Measurements from ENCODE around the gene APIP.

Gene APIP

DNA sequence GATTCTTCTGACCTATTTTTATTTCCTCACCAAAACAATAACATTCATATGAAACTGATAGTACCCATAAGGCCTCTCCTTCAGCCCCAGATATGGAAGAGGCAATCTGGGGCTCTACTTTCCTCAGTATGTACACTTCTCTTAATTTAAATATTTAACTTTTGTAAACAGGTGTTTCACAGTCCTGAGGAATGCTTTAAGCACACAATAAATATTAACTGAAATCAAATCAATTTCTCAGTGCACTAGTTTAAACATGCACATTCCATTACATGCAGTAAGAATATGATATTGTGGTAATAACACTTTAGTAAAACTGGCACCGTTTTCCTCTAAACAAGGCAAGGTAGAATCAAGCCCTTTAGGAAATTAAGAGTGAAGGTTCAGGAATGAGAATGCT is 28.9 kb downstream of the APIP start:
- DNase-seq (ENCODE audit: low spot score): no peak

- no peak for DNase-seq (ENCODE audit: low spot score)
These were observed 29.6 kb downstream of the APIP start for GRCh38 chr11:34886609-34887008.

DNA sequence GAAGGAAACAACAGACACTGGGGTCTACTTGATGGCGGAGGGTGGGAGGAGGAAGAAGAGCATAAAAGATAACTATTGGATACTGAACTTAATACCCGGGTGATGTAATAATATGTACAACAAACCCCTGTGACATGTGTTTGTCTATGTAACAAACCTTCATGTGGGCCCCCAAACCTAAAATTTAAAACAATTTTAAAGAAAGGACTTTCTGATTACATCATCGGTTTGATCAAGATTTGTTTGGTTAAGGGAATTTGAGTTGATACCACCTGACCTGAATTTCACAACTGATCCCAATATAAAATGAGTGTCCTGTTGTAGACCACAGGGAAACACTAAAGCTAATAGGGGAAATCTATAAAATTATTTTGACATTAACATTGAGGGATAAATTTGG is 34.3 kb downstream of the APIP start:
- DNase-seq (ENCODE audit: low spot score): no peak

GRCh38 chr11:34877375-34877975 is 38.7 kb downstream of the APIP start:
- no peak for DNase-seq (ENCODE audit: low spot score)

DNA sequence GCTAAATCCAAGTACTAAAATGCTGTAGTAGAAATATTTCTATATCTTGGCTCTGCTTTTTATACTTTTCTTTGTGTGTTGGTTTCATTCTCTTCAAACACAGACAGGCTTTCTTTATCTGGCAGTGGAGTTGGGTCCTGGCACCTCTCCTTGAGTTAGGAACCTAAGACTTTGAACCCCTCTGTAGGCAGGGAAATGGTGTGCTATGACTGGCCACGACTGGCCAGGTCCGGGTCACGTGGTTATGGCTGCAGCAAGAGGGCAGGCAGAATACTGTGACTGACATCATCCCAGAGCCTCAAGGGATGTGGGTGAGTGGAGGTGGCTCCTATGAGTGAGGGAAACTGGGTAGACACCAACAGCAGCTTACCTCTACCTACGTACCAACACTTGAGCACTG is 42.0 kb downstream of the APIP start:
- no peak for DNase-seq (ENCODE audit: low spot score)

DNA sequence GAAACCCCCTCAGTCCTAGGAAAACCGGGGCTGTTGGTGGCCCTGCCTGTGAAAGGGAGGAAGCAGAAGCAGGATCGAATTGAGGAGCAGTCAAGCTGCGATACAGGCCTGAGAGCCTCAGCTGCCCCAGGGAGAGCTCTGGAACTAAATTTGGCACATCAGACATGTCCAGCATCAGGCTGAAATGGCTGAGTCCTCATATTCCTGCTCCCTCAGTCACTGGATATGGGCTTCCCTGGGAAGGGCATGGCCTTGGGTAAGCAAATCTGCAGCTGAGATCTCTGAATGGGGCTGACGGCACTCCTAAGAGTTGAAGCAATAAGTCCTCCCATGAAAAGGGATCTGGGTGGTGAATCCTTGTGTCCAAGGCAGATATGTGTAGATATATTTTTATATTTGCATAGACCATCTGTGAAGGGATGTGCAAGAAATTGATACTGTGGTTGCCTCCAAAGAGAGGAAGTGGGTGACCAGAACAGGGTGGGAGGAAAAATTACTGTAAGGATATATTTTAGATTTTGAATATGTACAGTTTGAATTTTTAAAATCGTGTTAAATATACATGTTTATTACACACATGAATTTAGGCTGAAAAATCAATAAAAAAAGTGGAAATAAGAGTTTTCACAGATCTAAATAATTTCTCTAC is 45.5 kb downstream of the APIP start:
- DNase-seq (ENCODE audit: low spot score): no peak

GRCh38 chr11:34869425-34869824 is 46.8 kb downstream of the APIP start:
- DNase-seq (ENCODE audit: low spot score): no peak

DNA sequence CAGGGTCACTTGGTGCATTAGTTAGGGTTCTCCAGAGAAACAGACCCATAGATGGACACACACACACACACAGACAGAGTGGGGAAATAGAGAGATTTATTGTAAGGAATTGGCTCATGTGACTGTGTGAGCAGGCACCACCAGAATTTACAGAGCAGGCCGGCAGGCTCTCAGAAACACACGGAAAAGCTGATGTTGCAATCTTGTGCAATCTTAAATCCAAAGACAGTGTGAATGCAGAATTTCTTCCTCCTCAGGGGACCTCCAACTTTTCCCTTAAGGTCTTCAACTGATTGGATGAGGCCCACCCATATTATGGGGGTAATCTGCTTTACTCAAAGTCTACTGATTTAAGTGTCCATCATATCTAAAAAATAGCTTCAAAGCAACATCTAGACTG is 49.8 kb downstream of the APIP start:
- no peak for DNase-seq (ENCODE audit: low spot score)

- DNase-seq (ENCODE audit: low spot score): no peak
These were observed 50.9 kb downstream of the APIP start for GRCh38 chr11:34865261-34865660.

- no peak for DNase-seq (ENCODE audit: low spot score)
These were observed 51.8 kb downstream of the APIP start for GRCh38 chr11:34864424-34864823.

- DNase-seq (ENCODE audit: low spot score): no peak
These were observed 53.1 kb downstream of the APIP start for GRCh38 chr11:34863048-34863447.

DNA sequence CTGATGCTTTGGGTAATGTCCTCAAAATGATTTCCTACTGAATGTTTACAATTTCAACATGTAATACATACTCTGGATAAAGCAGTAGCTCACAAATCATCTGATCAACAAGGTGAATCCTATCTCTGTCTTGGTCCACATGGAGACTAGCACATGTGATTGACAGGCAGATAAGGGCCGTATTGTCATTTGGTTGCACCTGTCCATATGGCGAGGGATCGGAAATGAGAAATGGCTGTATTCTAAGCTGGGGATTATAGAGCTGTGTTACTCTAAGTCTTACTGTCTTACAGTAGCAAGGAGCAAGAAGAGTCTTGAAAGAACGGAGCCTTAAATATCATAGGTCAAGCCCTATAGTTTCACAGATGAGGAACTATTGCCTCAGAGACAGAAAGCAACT is 55.7 kb downstream of the APIP start:
- DNase-seq (ENCODE audit: low spot score): no peak

DNA sequence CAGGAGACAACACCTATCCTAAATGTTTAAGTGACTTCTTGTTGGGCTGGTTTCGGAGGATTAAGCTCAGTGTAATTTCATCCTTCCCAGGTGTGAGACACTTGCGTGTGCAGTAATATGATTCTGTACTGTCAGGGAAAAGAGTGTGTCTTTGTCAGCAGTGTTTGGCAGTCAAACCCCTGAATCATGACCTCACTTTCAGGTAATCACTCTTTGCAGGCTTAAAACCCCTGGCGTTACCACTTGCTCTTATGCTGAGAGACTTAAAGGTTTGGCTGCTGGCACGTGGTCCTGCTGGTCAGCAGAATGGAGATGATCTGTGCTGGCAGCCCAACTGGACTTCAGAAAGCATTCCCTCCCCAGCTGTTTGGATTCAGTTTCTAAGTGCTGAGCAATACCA is 56.1 kb downstream of the APIP start:
- no peak for DNase-seq (ENCODE audit: low spot score)

GRCh38 chr11:34859496-34859895 is 56.7 kb downstream of the APIP start:
- DNase-seq (ENCODE audit: low spot score): no peak

- no peak for DNase-seq (ENCODE audit: low spot score)
These were observed 58.7 kb downstream of the APIP start for GRCh38 chr11:34857463-34857862.

DNA sequence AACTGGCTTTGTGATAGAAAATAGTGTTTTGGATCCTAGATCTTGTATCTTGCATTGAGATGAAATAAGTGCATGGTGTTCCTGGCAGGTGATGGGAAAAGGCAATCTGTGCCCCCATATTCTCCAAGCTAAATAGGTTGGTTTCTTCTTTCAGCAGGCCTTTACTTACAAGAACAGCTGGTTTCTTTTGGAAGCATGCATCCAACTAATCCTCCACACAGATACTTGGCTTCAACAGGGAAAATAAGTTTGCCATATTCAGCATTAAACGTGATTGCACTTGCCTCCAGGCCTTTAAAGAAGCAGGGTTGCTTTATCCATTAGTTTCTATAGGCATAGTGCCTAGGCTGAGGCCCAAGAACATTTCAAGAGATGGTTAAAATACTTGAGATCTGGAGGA is 59.9 kb downstream of the APIP start:
- no peak for DNase-seq (ENCODE audit: low spot score)

DNA sequence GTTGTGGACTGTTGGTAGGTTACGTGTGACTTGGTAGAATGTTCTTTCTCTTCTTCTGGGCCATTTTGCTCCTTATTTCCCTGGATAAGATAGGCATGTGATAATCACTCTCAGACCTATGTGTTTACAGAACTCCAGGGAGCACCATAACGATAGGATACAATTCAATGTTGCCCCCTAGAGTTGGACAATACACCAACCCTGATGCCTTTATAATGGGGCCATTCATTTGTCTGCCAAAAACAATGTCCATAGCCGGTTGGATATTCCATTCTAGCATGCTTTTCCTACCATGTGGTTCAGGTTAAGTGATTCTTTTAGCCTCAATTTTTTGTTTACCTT is 60.5 kb downstream of the APIP start:
- DNase-seq (ENCODE audit: low spot score): no peak

DNA sequence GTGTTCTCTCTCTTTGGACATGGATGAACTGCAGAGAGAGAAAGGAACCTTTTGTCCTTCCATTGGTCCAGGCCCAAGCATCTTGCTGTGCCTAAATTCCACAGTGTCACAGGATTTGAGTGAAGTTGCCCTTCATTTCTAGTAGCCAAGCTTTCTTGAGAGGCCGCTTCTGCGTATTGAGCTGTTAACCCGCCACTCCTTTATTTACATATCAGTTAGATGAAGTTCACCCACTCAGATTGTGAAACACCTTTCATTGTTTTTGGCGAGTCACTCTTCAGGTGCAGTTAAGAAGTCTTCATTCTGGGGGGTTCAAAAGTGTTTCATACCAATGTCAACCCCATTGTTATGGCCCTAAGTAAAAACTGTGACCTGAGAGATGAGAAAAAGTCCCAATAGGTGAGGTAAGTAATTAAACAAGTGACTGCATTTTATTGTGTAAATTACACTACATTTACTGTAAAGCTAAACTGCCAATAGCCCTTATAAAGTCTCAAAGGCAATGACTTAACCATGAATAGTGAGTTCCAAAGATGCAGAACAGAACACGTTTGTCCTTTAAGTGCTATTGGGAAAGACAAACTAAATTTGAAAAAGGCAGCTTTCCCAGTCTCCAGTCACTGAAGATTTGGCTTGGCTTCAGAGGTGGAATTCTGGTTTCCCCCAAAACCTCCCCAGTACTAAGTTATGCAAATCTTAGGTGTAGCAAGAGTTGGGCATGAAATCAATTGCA is 61.0 kb downstream of the APIP start:
- DNase-seq (ENCODE audit: low spot score): peak; percentile 52

DNA sequence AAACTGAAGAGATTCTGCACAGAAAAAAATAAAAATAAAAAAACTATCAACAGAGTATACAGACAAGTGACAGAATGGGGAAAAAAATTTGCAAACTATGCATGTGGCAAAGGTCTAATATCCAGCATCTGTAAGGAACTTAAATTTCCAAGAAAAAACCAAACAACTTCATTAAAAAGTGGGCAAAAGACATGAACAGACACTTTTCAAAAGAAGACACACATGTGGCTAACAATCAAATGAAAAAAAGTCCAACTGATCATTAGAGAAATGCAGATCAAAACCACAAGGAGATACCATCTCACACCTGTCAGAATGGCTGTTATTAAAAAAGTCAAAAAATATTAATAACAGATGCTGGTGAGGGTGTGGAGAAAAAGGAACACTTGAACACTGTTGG is 64.3 kb downstream of the APIP start:
- no peak for DNase-seq (ENCODE audit: low spot score)

- peak; percentile 60 for DNase-seq (ENCODE audit: low spot score)
These were observed 65.8 kb downstream of the APIP start for GRCh38 chr11:34850334-34850733.

- DNase-seq (ENCODE audit: low spot score): no peak
These were observed 69.7 kb downstream of the APIP start for GRCh38 chr11:34846467-34846866.

DNA sequence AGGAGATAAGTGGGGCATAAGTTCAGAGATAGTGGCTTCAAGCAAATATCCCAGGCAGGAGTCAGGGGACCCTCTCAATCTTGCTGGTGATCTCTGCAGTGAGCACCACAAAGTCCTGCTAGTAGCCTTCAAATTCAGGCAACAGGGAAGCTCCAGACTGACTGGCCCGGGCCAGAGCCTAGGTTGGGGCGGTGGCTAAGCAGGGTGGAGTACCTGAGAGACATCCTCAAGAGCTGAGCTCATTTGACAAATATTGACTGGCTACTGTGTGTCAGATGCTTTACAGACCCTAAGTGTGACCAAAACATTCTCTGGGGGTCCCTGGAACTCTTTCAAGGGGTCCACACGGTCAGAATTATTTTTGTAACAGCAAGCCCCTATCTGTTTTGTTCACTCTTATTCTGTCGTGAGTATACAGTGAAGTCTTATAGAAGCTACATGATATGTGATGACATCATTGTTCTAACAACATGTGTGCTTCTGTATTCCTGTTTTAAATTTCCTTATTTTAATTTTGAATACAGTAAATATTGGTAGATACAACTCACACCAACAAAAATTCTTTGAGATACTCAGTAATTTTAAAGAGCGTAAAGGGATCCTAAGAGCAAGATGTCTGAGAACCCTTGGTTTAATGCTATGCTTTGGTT is 71.6 kb downstream of the APIP start:
- no peak for DNase-seq (ENCODE audit: low spot score)

- DNase-seq (ENCODE audit: low spot score): no peak
These were observed 72.9 kb downstream of the APIP start for GRCh38 chr11:34843271-34843670.

Measured in LoVo (cell line).